Muscle of leg (tissue), 11 donors: ENCODE measurements around the gene TENT4B. TPM values are rescaled to one million over a fixed set of nuclear protein-coding genes. Genes with fewer than 3 reads are reported as not detected.
"Not testable (repeated sequence)": the region's sequence is repeated elsewhere in the genome, so short reads cannot be mapped to it uniquely, and the experiment has no call there.

Source experiments
- DNase-seq: peaks from one replicate; pipeline ENCODE4 v3.0.0; 2013
- H3K27ac ChIP-seq: one replicate; pipeline ENCODE4 v1.5.1; 2013; ENCODE audit warnings: mild to moderate bottlenecking, low read length, control low read depth
- H3K27me3 ChIP-seq: one replicate; pipeline ENCODE4 v1.6.1; 2013; ENCODE audit warnings: low read length; ENCODE audit not compliant: control insufficient read depth, insufficient read depth
- H3K36me3 ChIP-seq: one replicate; pipeline ENCODE4 v1.6.1; 2013; ENCODE audit warnings: low read length; ENCODE audit not compliant: control insufficient read depth, insufficient read depth
- H3K4me1 ChIP-seq: one replicate; pipeline ENCODE4 v1.6.1; 2013; ENCODE audit warnings: low read length; ENCODE audit not compliant: control insufficient read depth, insufficient read depth
- H3K4me3 ChIP-seq: one replicate; pipeline ENCODE4 v1.5.1; 2013; ENCODE audit warnings: low read length, control low read depth
- H3K9me3 ChIP-seq: replicated peaks from 2 replicates; pipeline ENCODE4 v1.6.1; 2013; ENCODE audit warnings: low read depth, low read length; ENCODE audit not compliant: control insufficient read depth
- WGBS: methylation state at CpG from one replicate; pipeline ENCODE4 v1.1.5; 2013; ENCODE audit warnings: missing lambda C conversion rate; ENCODE audit not compliant: insufficient coverage; 5-methylcytosine and 5-hydroxymethylcytosine counted together
- polyA plus RNA-seq, 8 donors: library from polyadenylated mRNA; unstranded; fragments of 120-200 nt; gene quantifications; one replicate each; pipeline versions ENCODE4 v1.2.1 to v1.2.3, GENCODE V29; 2013; ENCODE audit warnings: inconsistent platforms in 1 of 8, low replicate concordance in 1 of 8; ENCODE audit not compliant: insufficient read length in 8 of 8, insufficient read depth in 1 of 8
- total RNA-seq: library from RNA; stranded (reverse); fragments of 120-200 nt; gene quantifications from one replicate; pipeline ENCODE4 v1.2.4, GENCODE V29; 2013

TENT4B gene
- total and polyA plus RNA-seq, 9 donors, result 5.2 to 7.7 (median 5.9) TPM

- H3K4me3 ChIP-seq, result no peak overlapping the region
- no peaks in the 10 kb centered on the region for H3K4me1 ChIP-seq
- H3K27me3 ChIP-seq, result no peaks in the 10 kb centered on the region
- H3K36me3 ChIP-seq, result peaks cover 20% of the 10 kb centered on the region
- no peak for DNase-seq
- WGBS, result no CpG with 5 or more reads among the region's 8 CpGs
- no peak overlapping the region for H3K27ac ChIP-seq
- H3K9me3 ChIP-seq, result no peaks in the 10 kb centered on the region
Observed at GRCh38 chr16:50227665-50228064, 74.6 kb downstream of the TENT4B start.

- DNase-seq, result no peak
- 86% methylated on average over 1 of the region's 5 CpGs for WGBS
- Histone ChIP-seq H3K9me3 (no peaks in the 10 kb centered on the region), H3K27ac (no peak overlapping the region), H3K27me3 (no peaks in the 10 kb centered on the region), H3K4me3 (no peak overlapping the region), H3K36me3 (peaks cover 18% of the 10 kb centered on the region), H3K4me1 (no peaks in the 10 kb centered on the region)
Observed at GRCh38 chr16:50228364-50228868, 75.3 kb downstream of the TENT4B start.

GRCh38 chr16:50229149-50229726 lies 76.1 kb downstream of the TENT4B start:
- Histone ChIP-seq H3K4me3 (no peak overlapping the region), H3K27ac (no peak overlapping the region), H3K4me1 (no peaks in the 10 kb centered on the region), H3K27me3 (no peaks in the 10 kb centered on the region), H3K36me3 (peaks cover 18% of the 10 kb centered on the region), H3K9me3 (no peaks in the 10 kb centered on the region)
- no peak for DNase-seq
- WGBS, result 91% methylated on average over 7 of the region's 10 CpGs

- WGBS, result 20% methylated on average over 1 of the region's 5 CpGs
- H3K27ac ChIP-seq, result no peak overlapping the region
- no peaks in the 10 kb centered on the region for H3K4me1 ChIP-seq
- H3K4me3 ChIP-seq, result no peak overlapping the region
- H3K27me3 ChIP-seq, result no peaks in the 10 kb centered on the region
- H3K36me3 ChIP-seq, result no peaks in the 10 kb centered on the region
- DNase-seq, result no peak
- no peaks in the 10 kb centered on the region for H3K9me3 ChIP-seq
Observed at GRCh38 chr16:50234771-50235556, 81.9 kb downstream of the TENT4B start.

- H3K27ac ChIP-seq, result no peak overlapping the region
- no peaks in the 10 kb centered on the region for H3K4me1 ChIP-seq
- no peaks in the 10 kb centered on the region for H3K36me3 ChIP-seq
- DNase-seq, result no peak
- no peaks in the 10 kb centered on the region for H3K27me3 ChIP-seq
- H3K9me3 ChIP-seq, result no peaks in the 10 kb centered on the region
- 58% methylated on average over 4 of the region's 6 CpGs for WGBS
- H3K4me3 ChIP-seq, result no peak overlapping the region
Observed at GRCh38 chr16:50235581-50235980, 82.5 kb downstream of the TENT4B start.

GRCh38 chr16:50238314-50238713 lies 85.2 kb downstream of the TENT4B start:
- 94% methylated on average over 3 of the region's 3 CpGs for WGBS
- H3K27ac ChIP-seq, result no peak overlapping the region
- no peaks in the 10 kb centered on the region for H3K4me1 ChIP-seq
- no peak for DNase-seq
- H3K36me3 ChIP-seq, result no peaks in the 10 kb centered on the region
- no peaks in the 10 kb centered on the region for H3K9me3 ChIP-seq
- no peak overlapping the region for H3K4me3 ChIP-seq
- peaks cover 2% of the 10 kb centered on the region for H3K27me3 ChIP-seq

GRCh38 chr16:50238868-50239301 lies 85.8 kb downstream of the TENT4B start:
- 33% methylated on average over 2 of the region's 5 CpGs for WGBS
- no peak for DNase-seq
- no peaks in the 10 kb centered on the region for H3K36me3 ChIP-seq
- no peak overlapping the region for H3K4me3 ChIP-seq
- H3K9me3 ChIP-seq, result no peaks in the 10 kb centered on the region
- H3K27me3 ChIP-seq, result peaks cover 2% of the 10 kb centered on the region
- no peak overlapping the region for H3K27ac ChIP-seq
- H3K4me1 ChIP-seq, result no peaks in the 10 kb centered on the region

- not testable (repeated sequence) for H3K27ac ChIP-seq, H3K36me3 ChIP-seq, DNase-seq, H3K9me3 ChIP-seq, H3K4me3 ChIP-seq
- Histone ChIP-seq H3K27me3 (peaks cover 16% of the 10 kb centered on the region), H3K4me1 (peaks cover 19% of the 10 kb centered on the region)
- WGBS, result no CpG with 5 or more reads among the region's 6 CpGs
Observed at GRCh38 chr16:50243024-50243423, 89.9 kb downstream of the TENT4B start.

- 62% methylated on average over 9 of the region's 9 CpGs for WGBS
- peaks cover 16% of the 10 kb centered on the region for H3K27me3 ChIP-seq
Observed at GRCh38 chr16:50244140-50244503, 91.0 kb downstream of the TENT4B start.

GRCh38 chr16:50244504-50245416 lies 91.7 kb downstream of the TENT4B start:
- no peak overlapping the region for H3K4me3 ChIP-seq
- peaks cover 16% of the 10 kb centered on the region for H3K27me3 ChIP-seq
- no peaks in the 10 kb centered on the region for H3K36me3 ChIP-seq
- no peak overlapping the region for H3K27ac ChIP-seq
- H3K4me1 ChIP-seq, result peaks cover 19% of the 10 kb centered on the region
- H3K9me3 ChIP-seq, result no peaks in the 10 kb centered on the region
- no peak for DNase-seq
- 16% methylated on average over 31 of the region's 33 CpGs for WGBS

More at GRCh38 chr16:50244140-50244503, 91.0 kb downstream of the TENT4B start:
- Histone ChIP-seq H3K9me3 (no peaks in the 10 kb centered on the region), H3K4me3 (no peak overlapping the region), H3K27ac (no peak overlapping the region), H3K4me1 (peaks cover 19% of the 10 kb centered on the region), H3K36me3 (no peaks in the 10 kb centered on the region)
- DNase-seq, result no peak
